Activated B cell treated with CpG ODN at 0.5 μM for 24 hours (primary cell): ENCODE data around the gene DELE1. TPM values are rescaled to one million over a fixed set of nuclear protein-coding genes. Genes with fewer than 3 reads are reported as not detected.

Source experiments
- ATAC-seq: fragments of 200-7000 bp; cut with Tn5 transposase; one replicate; pipeline ENCODE4 v1.10.0; 2021; ENCODE audit warnings: low read depth, mild to moderate bottlenecking, moderate library complexity
- CTCF ChIA-PET: fragments of 350-600 bp; sonication (Branson Sonifier 250); formaldehyde crosslinking; loops from one replicate; lab custom pipeline; 2021; ENCODE audit warnings: antibody characterized with exemption; lab: Charles Lee
- POLR2A ChIA-PET: fragments of 350-600 bp; sonication (Branson Sonifier 250); formaldehyde crosslinking; loops from one replicate; lab custom pipeline; 2021; ENCODE audit warnings: antibody characterized with exemption; lab: Charles Lee
- DNase-seq: peaks from one replicate; pipeline ENCODE4 v3.0.0; 2022
- H3K27ac Mint-ChIP-seq: one replicate; pipeline ENCODE4 v1.8.0; 2020; ENCODE audit warnings: mixed read lengths
- H3K27me3 Mint-ChIP-seq: one replicate; pipeline ENCODE4 v1.8.0; 2021; ENCODE audit warnings: mixed read lengths
- H3K36me3 Mint-ChIP-seq: one replicate; pipeline ENCODE4 v1.8.0; 2021; ENCODE audit warnings: low read depth, mixed read lengths
- H3K4me1 Mint-ChIP-seq: one replicate; pipeline ENCODE4 v1.8.0; 2021; ENCODE audit warnings: mixed read lengths
- H3K4me3 Mint-ChIP-seq: one replicate; pipeline ENCODE4 v1.8.0; 2020; ENCODE audit warnings: mild to moderate bottlenecking, mixed read lengths
- H3K9me3 Mint-ChIP-seq: one replicate; pipeline ENCODE4 v1.8.0; 2020; ENCODE audit warnings: mixed read lengths
- CTCF ChIP-seq: fragments of 200-600 bp; IDR thresholded peaks from one replicate; pipeline ENCODE4 v1.8.0; 2022; ENCODE audit warnings: antibody characterized with exemption, mild to moderate bottlenecking
- intact Hi-C: fragments of 100-400 bp; cut with micrococcal nuclease; formaldehyde crosslinking; loops from one replicate; pipeline ENCODE4 v1.15.1; 2024
- total RNA-seq: library from RNA; stranded (reverse); gene quantifications from 2 replicates; pipeline ENCODE4 v1.2.3, GENCODE V29; 2022

DELE1 gene
- total RNA-seq, 1 donor from 2014 or later, result 114 TPM

GRCh38 chr5:141903261-141903660, 20.4 kb upstream of the DELE1 start:
- no peaks in the 10 kb centered on the region for H3K4me1 Mint-ChIP-seq
- TF ChIP-seq CTCF, result no peak
- DNase-seq (no peak), ATAC-seq (no peak)
- no peak overlapping the region for H3K4me3 Mint-ChIP-seq
- no peak overlapping the region for H3K27ac Mint-ChIP-seq
- peaks cover 8% of the 10 kb centered on the region for H3K27me3 Mint-ChIP-seq
- ChIA-PET CTCF (no interaction called here), POLR2A (no interaction called here)
- no peaks in the 10 kb centered on the region for H3K36me3 Mint-ChIP-seq
- H3K9me3 Mint-ChIP-seq, result peaks cover 4% of the 10 kb centered on the region
- intact Hi-C loops, result no loop called here

- Mint-ChIP-seq H3K9me3 (peaks cover 4% of the 10 kb centered on the region), H3K27me3 (peaks cover 8% of the 10 kb centered on the region), H3K27ac (no peak overlapping the region), H3K4me1 (no peaks in the 10 kb centered on the region), H3K36me3 (no peaks in the 10 kb centered on the region), H3K4me3 (no peak overlapping the region)
- DNase-seq (no peak), ATAC-seq (no peak)
- CTCF ChIA-PET, result interaction anchor here (1.5 kb wide), 1 partner anchor 26 kb away, joined by 5 read pairs; no protein-coding TSS in a partner anchor
- intact Hi-C loops, result no loop called here
- TF ChIP-seq CTCF, result no peak
- POLR2A ChIA-PET, result no interaction called here
Measured at GRCh38 chr5:141904551-141904950, 19.1 kb upstream of the DELE1 start.

- ChIA-PET CTCF (no interaction called here), POLR2A (no interaction called here)
- Mint-ChIP-seq H3K27me3 (peaks cover 13% of the 10 kb centered on the region), H3K27ac (no peak overlapping the region), H3K36me3 (no peaks in the 10 kb centered on the region), H3K4me3 (no peak overlapping the region), H3K9me3 (peaks cover 4% of the 10 kb centered on the region), H3K4me1 (no peaks in the 10 kb centered on the region)
- no peak for TF ChIP-seq CTCF
- DNase-seq (no peak), ATAC-seq (no peak)
- intact Hi-C loops, result no loop called here
Measured at GRCh38 chr5:141906517-141906916, 17.2 kb upstream of the DELE1 start.

DNA sequence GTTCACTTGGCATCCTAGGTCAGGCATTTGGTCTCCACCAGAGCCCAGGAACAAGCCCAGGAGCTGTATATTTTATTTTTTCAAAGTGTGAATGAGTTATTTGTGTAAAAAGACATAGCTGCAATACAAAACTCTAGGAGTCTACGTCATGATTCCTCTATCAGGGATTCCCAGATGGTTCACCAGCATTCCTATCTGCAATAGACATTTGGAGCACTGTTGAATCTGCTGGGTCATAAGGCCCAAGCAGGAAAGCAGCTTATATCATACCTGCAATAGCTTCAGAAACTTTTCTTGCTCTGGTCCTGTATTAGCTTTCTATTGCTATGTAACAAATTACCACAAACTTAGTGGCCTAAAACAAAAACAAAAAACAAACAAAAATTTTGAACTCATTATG, 16.7 kb upstream of the DELE1 start:
- H3K4me3 Mint-ChIP-seq, result no peak overlapping the region
- peaks cover 4% of the 10 kb centered on the region for H3K9me3 Mint-ChIP-seq
- DNase-seq (no peak), ATAC-seq (no peak)
- H3K4me1 Mint-ChIP-seq, result no peaks in the 10 kb centered on the region
- intact Hi-C loops, result no loop called here
- no peak for TF ChIP-seq CTCF
- H3K27me3 Mint-ChIP-seq, result peaks cover 10% of the 10 kb centered on the region
- POLR2A ChIA-PET, result no interaction called here
- CTCF ChIA-PET, result no interaction called here
- H3K27ac Mint-ChIP-seq, result no peak overlapping the region
- H3K36me3 Mint-ChIP-seq, result no peaks in the 10 kb centered on the region

GRCh38 chr5:141908796-141909195, 14.9 kb upstream of the DELE1 start:
- no peak for ATAC-seq
- H3K27ac Mint-ChIP-seq, result no peak overlapping the region
- no peak for DNase-seq
- H3K9me3 Mint-ChIP-seq, result peaks cover 4% of the 10 kb centered on the region
- ChIA-PET CTCF (no interaction called here), POLR2A (no interaction called here)
- H3K36me3 Mint-ChIP-seq, result no peaks in the 10 kb centered on the region
- H3K27me3 Mint-ChIP-seq, result peaks cover 11% of the 10 kb centered on the region
- no peak overlapping the region for H3K4me3 Mint-ChIP-seq
- TF ChIP-seq CTCF, result no peak
- H3K4me1 Mint-ChIP-seq, result peaks cover 9% of the 10 kb centered on the region
- intact Hi-C loops, result no loop called here
